GM21381 (cell line): ENCODE results near the gene ZFYVE27.

Experiments used
- ATAC-seq: cut with Tn5 transposase; IDR thresholded peaks from one replicate; pipeline ENCODE4 v1.9.1; 2021; ENCODE audit warnings: mild to moderate bottlenecking, moderate library complexity; ENCODE audit not compliant: unreplicated experiment

The ZFYVE27 gene

DNA sequence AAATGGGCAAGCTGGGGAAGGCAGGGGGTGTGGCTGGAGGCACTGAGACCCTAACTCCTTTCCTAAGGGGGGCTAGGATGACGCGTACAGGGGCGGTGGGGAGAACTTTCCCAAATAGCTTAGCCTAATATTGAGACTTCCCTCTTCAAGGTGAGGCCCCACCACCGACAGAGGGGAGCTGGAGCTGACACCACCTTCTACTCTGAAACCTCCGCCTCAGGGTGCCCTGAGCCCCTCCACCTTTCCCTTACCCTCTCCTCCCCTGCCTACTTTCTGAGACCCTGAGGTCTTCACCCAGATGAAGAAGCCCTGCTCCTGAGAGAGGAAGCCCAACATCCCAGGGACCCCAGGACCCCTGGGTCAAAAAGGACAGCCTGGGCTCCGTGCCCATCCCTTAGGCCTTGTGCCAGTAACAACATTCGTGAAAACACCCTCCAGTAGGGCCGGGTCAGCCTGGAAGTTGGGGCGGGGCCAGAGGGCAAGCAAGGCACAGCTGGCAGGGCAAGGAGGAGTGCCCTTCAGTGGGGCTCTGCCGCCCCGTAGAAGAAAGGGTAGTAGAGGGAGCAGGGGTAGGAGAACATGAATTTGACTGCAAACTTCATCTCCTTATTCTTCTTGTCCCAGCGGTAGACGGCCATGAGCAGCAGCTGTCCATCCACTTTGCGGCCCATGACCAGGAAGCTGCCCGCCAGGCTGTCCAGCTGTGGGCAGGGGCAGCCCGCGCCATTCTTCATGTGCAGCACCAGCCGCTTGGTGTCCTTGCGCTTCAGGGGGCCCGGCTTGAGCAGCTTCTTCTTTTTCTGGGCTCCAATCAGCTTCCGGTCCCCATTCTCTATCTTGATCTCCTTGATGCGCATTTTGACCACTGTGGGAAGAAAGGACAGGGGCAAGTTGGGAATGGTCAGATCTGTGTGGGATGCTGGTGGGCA, 30.3 kb downstream of the ZFYVE27 start:
- no peak for ATAC-seq

DNA sequence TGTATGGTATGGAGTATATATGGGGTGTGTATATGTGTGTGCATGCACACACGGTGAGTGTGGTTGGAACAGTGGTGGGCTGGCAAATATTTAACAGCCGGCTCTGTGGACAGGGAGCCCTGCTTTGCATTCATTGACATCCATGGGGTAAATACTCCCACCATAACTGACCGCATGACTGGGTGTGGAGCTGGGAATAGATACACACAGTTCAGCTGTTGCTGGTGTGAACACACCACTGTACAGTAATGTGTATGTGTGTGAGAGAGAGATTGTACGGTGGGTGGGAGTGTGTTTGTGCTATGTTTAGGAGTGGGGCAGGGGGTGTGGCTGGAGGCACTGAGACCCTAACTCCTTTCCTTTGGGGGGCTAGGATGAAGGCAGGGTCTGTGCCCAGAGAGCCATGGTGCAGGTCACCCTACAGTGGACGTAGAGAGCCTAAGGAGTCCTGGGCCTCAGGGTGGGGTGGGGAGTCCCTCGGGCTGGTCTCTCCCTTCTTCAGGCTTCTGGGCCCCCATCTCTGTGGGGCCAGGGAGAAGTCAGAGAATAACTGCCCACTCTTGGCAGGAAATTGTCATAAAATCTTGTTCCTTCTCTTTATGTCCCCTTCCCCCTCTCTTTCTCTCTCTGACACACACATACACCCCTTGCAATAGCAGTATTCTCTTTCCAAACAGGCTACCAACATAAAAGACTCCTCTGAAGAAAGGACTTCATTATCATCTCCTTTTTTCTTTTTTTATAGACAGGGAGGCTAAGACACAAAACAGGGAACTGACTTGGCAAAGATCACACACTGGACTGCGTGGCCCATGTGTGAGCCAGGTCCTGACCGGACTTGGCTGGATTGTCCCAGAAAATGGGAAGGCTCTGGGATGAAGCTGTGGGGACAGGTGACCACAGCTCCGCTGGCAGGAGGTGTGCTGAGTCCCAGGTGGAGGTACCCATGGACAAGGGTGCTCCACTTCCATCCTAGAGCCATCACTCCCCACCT, 31.7 kb downstream of the ZFYVE27 start:
- no peak for ATAC-seq

DNA sequence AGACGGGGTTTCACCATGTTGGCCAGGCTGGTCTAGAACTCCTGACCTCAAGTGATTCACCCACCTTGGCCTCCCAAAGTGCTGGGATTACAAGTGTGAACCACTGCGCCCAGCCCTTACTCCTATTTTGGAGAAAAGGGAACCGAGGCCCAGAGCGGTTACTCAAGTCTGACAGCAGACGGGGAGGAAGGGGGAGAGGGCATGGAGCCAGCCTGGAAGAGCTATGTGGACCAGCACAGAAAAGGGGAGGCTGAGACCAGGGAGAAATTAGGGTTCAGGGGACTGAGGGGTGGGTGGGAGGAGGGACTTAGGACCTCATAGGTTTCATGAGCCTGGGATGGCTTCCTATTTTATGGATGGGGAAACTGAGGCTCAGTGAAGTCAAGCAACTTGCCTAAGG, 33.3 kb downstream of the ZFYVE27 start:
- ATAC-seq = no peak

DNA sequence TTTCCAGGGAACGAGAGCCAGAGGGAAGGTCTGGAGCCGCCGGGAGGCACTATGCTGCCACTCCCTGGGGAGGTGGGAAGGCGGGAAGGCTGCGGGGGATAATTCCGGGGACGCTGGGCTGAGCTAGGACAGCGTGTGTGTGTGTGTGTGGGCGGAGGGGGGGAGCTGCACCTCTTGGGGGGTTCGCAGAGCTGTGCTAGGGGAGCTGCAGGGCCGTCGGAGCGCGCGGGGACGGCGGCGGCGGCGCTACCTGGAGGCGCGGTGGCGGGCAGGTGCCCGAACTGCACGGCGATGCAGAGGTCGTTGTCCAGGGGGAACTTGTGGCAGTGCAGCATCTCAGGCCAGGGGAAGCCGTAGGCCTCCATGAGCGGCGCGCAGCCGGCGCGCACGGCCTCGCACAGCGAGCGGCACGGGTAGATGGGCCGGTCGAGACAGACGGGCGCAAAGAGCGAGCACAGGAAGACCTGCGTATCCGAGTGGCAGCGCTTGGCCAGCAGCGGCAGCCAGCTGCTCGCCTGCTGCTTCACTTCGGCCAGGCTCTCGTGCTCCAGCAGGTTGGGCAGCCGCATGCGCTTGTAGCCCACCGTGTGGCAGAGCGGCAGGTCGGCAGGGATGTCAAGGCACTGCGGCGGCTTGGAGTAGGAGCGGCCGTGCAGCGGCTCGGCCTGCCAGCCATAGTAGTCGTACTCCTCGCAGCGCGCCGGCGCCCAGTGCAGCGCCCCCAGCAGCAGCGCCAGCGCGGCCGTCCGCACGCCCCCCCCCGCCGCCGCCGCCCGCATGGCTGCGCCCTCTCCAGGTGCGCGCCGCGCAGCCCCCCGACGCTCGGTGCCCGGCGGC, 34.3 kb downstream of the ZFYVE27 start:
- ATAC-seq = no peak

DNA sequence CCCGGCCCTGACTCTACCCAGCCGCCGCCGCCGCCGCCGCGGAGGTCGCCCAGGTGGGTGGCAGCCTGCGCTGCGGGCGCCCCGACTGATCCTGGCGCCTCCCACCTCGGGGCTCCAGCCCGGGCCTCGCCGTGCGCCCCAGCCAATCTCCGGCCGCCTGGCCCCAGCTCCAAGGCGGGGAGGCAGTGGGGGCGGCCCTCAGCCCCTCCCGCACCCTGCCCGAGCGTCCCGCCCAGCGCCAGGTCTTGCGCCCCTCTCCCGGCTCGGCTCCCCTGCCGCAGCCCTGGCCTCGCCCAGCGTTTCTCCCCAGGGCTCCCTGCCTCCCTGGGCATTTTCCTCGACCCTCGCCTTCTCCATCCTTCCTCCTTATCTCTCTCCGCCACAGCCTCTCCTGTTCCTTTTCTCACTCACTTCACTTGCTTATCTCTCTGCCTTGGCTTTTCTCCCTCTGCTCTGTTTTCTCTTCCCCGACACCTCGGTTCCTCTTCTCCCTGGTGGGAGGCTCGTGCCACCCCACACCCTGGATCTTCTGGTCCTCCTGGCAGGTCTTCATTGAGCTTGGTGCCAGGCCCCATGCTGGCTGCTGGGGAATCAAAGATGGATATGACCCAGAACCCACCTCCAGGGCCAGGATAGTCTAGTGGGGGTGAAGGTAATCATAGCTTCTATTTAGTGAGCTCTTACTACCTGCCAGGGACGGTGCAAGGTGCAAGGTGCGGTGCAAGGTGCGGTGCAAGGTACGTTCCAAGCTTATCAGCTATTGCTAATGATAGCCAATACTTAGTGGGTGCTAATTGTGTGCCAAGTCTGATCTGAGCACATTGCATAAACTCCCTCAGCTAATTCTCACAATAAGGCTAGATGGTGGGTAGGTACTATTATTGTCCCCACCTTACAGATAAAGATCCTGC, 35.2 kb downstream of the ZFYVE27 start, which contains the start of gene SFRP5:
TSS of gene SFRP5 (minus strand) at position 87 of the 911 bp plus-strand sequence. CDS start 166 bp downstream, outside the sequence.
- ATAC-seq = no peak

DNA sequence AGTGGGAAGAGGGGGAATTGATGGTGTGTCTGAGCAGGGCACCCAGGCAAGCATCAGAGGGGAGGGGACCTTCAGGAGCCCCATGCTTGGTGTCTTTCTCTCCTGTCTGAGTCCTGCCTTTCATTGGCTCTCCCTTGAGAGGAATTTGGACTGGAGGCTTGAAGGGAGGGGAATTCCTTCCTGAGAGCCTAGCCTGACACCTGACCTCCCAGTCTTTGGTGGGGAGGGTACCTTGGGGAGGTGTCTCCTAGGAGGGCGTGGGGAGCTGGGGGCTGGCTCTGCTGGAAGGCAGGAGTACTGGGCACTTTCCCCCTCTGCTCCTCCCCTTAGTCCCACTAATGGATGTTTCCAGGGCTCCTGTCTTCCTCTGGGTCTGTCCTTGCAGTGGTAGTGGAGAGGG, 36.2 kb downstream of the ZFYVE27 start:
- no peak for ATAC-seq

DNA sequence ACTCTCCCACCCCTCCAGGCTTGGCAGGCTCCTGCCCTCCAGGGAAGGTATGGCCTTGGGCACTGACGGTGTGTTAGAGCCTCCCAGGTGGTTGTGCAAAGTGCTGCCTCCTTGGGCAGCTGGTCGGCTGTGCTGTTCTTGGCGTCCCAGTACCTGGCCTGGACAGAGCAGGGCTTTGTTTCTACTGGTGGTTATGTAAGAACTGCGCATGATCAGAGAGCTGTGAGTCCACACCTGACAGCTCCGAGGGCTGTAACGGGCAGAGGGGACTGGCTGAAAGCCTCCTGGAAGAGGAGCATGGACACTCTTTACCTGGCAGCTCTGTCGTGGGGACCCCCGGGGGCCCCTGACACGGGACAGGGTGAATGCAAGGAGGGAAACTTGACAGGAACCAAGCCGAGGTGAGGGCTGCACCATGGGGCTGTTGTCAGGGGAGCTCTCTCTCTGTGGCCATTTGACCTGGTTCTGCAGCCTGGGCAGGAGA, 37.9 kb downstream of the ZFYVE27 start:
- ATAC-seq = no peak

DNA sequence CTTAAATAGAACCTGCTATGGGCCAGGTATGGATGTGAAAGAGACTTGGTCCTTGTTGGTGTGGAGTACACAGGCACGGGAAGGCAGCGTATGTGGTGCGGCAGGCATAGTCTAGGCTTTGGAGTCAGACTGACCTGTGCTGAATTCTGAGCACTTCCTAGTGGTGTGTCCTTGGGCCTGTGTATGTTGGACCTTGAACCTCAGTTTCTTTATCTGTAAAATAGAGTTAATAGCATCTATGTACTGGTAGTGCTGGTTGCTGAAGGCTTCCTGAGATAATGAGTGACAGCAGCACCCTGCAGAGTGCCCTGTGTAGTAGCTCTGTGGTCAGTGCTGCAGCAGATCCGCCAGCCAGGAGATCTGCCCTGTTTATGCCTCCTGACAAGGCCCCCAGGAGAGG, 40.2 kb downstream of the ZFYVE27 start:
- no peak for ATAC-seq

DNA sequence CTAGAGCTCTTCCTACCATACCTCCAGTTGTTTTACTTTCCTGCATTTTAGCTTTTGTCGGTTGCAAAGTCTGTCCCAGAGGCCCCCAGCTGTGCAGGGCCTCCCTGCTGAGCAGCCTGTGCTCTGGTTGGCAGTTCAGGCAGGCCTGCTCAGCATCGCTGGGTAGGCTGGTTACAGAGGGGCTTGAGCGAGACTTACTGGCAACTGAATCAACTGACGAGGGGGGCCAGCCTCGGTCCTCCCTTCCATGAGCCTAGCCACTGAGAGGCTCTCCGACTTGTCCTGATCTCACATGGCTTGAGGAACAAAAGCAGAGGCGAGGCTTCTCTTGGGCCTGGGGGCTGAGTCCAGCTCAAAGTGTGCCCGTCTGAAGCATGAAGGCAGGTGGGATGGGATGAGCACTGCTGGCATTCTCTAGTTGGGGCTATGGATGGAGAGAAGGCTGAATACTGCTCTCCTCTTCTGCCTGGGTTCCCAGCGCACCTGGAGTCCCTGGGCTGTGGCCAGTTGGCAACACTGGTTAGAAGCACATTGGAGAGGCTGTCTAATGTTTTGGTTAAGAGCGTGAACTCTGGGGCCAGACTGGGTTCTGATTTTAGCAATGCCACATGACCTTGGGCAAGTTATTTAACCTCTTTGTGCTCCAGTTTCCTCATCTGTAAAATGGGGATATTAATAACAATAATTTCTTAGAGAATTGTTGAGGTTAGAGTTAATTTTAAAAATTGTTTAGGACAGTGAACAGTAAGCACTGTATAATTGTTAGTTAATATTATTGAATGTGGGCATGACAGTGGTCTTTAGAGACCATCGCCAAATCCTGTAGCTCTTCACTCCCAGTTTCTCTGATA, 41.7 kb downstream of the ZFYVE27 start:
- no peak for ATAC-seq

DNA sequence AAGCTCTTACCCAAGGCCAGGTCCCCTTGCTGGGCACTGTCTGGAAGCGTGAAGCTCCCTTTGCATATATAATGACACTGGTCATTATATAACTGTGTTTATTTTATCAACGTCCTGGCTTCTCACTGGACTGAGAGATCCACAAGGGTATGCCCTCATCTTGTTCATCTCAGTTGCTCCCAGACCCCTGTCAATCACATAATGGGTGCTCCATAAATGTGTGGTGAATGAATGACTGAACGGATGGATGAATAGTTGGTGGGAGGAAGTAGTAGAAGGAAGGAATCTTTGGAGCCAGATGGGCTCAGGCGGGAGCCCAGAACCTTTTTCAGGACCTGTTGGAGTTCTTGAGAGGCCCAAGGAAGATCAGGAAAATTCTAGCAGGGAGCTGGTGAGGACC, 42.6 kb downstream of the ZFYVE27 start:
- no peak for ATAC-seq

DNA sequence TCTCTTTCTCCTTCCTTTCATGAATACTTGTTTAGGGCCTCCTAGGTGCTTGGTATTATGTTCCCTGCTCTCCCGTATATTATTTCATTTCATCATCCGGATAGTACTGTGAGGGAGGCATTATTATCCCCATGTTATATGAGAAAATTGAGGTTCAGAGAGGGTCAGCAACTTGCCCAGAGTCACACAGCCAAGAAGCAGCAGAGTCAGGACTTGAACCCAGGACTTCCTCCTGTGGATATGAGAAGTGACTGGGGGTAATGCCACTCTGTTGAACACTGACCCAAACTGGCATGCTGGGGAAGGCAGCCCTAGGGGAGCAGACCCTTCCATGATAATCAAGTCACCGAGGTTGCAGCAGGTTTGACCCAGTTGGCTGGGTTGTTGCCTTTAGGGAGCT, 43.0 kb downstream of the ZFYVE27 start:
- no peak for ATAC-seq

DNA sequence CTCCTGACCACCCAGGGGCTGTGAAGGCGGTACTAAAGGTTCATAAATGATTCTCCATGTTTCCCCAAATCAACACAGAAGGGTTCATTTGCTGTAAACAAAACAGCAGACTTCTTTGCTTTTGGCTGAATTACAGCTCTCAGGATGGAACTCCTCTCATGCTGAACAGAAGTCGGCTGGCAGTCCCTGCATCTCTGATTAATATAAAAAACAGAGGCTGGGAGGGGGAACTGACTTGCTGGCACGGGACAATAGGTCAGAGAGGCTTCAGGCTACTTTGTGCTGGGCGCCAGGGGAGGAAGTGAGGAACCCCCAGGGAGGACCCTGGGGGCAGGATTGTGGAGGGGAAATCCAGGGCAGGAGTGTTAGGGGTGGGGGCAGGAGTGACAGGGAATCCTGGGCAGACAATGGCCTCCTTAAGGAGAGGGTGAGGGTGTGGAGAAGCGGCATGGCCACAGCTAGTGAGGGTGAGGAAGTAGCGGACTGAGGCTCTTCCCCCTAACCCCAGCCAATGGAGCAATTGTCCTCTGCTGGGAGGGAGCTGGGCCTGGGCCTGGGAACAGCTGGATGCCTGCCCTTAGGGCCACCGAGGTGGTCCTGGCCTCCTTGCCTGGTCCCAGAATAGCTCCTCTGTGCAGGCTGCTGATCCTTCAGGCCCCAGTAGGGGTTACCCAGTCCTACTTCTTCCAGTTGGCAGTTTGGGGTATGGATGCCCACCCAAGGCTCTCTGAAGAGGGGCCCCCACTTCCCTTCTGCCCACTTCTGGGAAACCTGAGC, 44.1 kb downstream of the ZFYVE27 start:
- ATAC-seq = no peak

DNA sequence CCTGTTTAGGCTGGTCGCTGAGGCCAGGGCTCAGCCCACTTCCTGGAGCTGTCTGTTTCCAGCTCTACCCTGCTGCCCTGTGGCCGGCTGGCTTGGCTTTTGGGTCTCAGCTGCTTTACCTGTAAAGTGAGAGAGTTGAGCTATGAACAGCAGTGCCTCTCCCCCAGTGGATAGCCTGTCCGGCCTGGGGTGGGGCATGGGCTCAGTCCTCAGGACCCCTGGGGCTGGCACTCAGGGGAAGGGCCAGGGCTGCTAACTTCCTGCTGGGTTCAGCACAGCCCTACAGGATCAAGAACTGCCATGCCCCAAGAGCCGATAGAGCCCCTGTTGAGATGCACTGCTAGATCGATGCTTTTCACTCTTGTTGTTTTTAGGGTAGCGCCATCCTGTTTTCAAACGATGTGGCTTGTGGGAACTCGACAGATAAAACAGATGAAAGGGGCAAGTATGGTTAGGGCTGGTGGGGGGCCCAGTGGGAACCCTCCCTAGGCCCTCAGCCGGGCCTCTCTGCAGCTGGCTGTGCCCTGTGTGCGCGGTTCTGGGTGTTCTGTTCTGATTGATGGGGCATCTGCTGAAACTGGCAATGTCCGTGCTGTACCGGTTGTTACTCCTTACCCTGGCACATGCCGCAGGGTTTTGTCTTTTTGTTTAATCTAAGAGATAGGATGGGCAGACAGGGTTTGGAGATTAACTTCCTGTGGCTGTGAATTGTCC, 44.8 kb downstream of the ZFYVE27 start:
- ATAC-seq = no peak

DNA sequence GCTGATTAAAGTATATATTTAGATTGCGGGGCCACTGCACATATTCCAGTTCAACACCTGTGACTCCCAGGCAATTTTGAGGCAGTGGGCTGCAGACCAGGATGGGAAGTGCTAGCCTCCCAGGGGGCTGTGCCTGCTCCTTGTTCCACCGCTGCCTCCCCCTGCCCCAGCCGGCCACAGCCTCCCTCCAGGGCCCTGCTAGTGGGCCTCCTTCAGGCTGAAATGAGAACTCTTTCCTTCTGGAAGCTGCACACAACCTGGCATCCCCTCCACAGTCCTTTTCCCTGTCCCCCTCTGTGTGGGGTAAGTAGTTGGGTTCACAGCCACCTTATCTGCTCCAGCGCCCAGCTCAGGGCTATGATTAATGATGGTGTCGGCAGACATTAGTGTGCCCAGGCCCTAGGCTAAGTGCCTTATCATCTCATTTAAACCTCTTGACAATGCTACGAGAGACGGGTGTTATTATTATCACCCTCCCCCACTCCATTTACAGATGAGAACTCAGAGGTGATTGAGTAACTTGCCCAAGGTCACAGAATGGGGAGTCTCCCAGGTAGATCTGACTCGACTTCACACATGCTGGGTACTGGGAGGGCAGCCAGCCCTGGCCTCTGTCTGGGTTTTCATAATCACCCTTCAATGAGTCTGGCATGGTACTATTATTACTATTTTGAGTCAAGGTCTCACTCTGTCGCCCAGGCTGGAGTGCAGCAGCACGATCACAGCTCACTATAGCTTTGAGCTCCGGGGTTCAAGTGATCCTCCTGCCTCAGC, 45.7 kb downstream of the ZFYVE27 start:
- ATAC-seq = no peak

DNA sequence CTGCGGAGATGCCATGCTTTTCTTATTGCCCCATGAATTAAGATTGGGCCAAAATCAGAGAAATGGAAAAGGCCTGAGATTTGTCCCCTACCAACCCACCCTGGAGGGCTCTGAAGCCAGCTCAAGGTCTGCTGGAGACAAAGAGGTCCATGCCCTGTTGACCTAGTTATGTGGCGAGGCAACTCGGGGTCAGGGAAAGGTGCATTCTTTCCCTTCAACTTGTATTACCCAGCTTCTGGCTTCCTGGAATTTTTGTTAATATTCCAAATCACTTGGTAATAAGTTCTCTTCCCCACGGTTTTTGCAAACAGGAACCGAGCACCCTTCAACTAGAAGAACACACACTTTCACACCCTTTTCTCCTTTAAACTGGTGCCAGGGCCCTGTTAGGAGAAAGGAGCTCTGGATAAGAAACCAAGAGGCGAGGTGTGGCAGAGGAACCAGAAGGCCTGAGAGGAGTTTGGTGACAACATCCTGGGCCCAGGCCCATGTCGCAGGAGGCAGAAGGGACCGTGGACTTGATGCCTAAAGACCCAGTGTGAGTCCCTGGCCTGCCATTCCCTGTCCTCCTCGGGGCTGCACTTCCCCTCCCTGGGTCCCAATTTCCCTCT, 47.4 kb downstream of the ZFYVE27 start:
- no peak for ATAC-seq

DNA sequence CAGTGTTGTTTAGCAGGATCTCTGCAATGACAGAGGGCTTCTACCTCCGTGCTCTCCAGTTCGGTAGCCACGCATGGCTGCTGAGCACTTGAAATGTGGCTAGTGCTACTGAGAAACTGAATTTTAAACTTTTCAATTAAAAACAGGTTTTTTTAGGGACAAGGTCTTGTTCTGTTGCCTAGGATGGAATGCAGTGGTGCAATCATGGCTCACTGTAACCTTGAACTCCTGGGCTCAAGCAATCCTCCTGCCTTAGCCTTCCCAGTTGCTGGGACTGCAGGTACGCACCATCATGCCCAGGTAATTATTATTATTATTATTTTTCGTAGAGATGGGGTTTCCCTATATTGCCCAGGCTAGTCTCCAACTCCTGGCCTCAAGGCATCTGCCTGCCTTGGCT, 48.3 kb downstream of the ZFYVE27 start:
- ATAC-seq = no peak
